NCI-H748 (cell line): ENCODE data around the gene SUGCT.
"Not testable (repeated sequence)": the region's sequence is repeated elsewhere in the genome, so short reads cannot be mapped to it uniquely, and the experiment has no call there.

ENCODE experiments used
- DNase-seq: peaks from one replicate; lab custom pipeline; 2025; ENCODE audit not compliant: unreplicated experiment; lab: John Stamatoyannopoulos, UW

Gene SUGCT

GRCh38 chr7:40604601-40605438 lies 470.0 kb downstream of the SUGCT start:
- DNase-seq: peak; percentile 29

DNA sequence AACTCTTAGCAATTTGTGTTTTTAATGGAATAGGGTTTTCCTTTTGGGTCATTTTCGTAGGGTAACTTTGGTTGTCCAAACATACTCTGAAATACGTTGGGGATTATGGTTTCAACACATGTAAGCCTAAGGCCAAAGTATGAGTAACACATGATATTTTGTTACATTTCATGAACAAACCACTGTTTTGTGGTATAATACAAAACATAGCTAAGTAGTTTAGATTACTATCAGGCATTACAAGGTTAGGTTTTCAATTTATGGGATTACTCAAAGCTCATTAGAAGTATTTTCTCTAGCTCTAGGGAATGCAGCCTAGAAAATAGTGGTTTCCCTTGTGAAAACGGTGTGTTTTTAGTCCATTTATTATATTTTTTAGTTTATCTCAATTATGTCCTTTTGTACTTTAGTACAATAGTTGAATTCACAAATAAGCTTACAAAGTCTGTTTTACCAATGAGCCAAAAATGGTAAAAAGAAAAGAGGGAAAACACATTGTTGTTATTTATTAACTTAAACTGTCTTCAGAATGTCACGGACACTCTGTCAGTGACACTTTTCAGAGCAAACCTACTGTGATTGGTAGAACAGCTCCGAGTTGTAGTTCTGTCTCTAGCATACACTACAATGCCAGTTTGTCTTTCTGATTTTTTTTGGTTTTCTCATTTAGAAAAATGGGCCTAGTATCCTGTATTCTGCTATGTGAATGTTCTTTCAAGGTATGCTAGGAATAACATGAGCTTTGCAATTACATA lies 473.7 kb downstream of the SUGCT start:
- no peak for DNase-seq

DNA sequence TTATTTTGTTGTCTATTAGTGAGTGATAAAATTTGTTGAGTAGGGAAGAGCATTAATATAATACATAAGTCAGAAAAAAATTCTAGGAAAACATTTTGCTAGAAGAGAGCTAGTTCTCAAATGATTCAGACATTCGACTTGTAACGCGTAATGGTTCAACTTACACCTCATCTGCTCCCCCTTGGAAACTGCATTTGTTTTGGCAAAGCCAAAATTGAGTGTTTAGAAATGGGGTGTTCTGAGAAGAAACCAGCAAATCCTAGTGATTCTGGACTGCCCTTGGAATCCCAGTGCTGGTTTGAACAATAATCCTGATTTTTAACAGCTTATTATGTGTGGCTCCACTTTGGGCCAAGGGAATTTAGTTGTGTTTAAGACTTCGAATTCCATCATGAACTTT lies 475.7 kb downstream of the SUGCT start:
- DNase-seq: no peak

GRCh38 chr7:40611095-40611871 lies 476.5 kb downstream of the SUGCT start:
- no peak for DNase-seq

- DNase-seq: no peak
Observed at GRCh38 chr7:40612298-40612697, 477.5 kb downstream of the SUGCT start.

DNA sequence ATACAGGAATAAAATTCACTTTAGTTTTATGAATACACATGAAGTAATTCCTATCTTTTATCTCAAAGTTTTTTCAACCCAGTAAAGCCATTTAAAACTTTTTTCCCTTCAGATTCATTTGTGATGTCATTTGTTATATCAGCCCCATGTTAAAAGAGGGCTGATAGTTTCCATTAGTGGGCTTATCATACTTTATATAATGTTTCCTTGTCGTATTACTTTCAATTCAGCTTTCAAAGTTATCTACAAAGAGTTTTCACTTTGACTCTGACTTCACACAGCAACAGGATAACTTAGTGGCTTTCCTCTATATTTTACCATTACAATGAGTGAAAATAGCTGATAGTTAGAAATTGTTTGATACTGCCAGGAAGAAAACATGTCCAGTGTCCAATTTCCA lies 484.8 kb downstream of the SUGCT start:
- no peak for DNase-seq

GRCh38 chr7:40621592-40621998 lies 486.8 kb downstream of the SUGCT start:
- no peak for DNase-seq

DNA sequence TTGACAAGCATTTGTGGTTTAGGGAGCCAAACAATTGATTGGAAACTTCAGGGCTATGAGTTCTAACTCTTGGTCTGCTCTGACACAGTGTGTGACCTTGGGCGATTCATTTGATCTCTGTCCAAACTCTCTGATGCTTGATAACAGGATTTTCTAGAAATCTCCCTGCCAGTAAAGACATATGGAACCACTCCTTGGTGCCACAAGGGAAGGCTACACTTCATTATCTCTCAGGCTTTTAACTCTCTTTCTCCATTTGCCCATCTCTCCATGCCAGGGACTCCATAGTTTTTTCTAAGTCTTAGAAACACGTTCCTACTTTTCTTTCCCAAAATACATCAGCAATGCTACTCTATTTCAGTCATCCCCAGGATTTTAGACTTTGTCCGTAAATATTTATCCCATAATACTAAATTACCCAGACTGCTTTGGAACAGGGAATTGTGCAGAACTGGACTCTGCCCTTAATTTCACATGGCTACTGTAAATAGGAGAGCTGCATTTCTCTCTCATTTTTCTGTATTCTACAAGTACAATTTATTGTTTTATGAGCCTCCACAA lies 488.2 kb downstream of the SUGCT start:
- no peak for DNase-seq

DNA sequence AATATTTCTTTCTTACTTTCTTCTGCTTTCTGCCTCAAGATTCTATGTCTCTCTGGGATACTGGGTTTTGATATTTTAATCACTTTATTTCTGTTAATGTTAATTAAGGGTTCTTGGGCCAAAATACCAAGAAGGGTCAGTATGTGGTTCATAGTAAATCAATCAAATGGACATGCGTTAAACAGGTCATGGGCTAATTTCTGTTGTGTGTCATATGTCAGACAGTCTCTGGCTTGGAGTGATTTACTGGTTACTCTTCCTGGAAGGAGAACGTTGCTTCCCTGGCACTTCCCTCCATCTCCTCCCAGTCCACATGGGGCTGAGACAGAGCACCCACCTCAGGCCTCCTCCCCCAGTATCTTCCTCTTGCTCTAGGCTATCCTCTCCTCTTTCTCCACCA lies 489.1 kb downstream of the SUGCT start:
- DNase-seq: no peak

GRCh38 chr7:40627361-40627760 lies 492.6 kb downstream of the SUGCT start:
- DNase-seq: not testable (repeated sequence)

- no peak for DNase-seq
Observed at GRCh38 chr7:40629891-40630290, 495.1 kb downstream of the SUGCT start.

- DNase-seq: no peak
Observed at GRCh38 chr7:40634118-40634517, 499.3 kb downstream of the SUGCT start.

DNA sequence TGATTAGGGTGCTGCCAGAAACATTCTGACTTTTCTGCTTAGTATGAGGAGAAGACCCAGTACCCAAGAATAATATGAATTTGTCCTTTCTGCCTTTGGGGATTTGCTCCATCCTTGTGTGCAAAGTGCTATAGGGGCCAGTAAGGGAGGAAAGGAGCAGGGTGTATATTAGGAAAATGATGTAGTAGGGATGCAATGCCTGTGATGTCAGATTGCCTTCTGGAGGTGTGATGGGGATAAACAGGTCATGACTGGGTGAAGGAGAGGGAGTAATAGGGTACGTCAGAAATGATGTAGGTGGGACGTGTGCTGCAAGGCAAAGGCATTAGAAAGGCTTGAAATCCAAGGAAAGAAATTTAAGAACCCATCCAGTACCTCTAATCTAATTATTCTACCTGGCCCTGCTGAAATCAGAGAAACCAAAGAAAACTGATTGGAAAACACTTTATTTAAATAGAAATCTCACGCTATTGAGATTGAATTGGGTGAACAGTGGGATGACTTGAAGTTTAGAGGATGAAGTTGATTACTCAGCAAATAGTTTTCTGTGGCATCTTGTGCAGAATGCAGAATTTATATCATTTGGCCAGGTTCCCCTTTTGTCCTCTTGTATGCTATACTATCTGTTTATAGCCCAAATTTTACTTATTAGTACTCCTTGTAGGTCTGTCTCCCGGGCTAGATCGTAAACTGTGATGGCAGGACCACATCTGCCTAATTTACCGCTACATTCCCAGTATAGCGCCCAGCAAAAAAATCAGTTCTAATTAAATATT lies 503.9 kb downstream of the SUGCT start:
- no peak for DNase-seq

- no peak for DNase-seq
Observed at GRCh38 chr7:40640566-40640965, 505.8 kb downstream of the SUGCT start.

- no peak for DNase-seq
Observed at GRCh38 chr7:40641701-40642100, 506.9 kb downstream of the SUGCT start.

GRCh38 chr7:40643664-40644063 lies 508.9 kb downstream of the SUGCT start:
- DNase-seq: no peak

GRCh38 chr7:40644454-40645188 lies 509.8 kb downstream of the SUGCT start:
- no peak for DNase-seq

DNA sequence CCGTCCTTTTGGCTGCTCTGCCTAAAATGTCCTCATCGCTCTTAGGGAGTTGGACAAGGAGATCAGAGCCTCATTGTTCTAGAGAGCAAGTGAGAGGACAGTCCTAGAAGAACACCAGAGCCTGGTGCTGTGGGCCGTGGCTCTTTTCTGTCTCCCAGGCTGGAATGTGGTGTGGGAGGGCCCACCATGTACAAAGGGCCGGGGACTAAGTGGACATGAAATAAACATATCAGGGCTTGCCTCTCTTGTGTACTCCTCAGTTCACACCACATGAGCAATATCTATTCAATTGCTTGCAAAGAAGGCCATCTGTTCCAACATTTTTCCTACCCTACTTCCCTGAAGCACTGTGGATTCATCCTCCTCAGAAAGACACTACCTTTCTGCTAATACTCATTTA lies 510.4 kb downstream of the SUGCT start:
- no peak for DNase-seq

- DNase-seq: no peak
Observed at GRCh38 chr7:40646717-40647116, 511.9 kb downstream of the SUGCT start.

- DNase-seq: no peak
Observed at GRCh38 chr7:40647719-40648118, 512.9 kb downstream of the SUGCT start.
